NCI-H345 treated with DMSO at 0.1 percent for 48 hours (cell line): Measurements from ENCODE around the gene KANSL3.
A peak's percentile ranks its signal among the peaks of the same experiment; 100 is the strongest.
"Not testable (repeated sequence)": the region's sequence is repeated elsewhere in the genome, so short reads cannot be mapped to it uniquely, and the experiment has no call there.

Source experiments
- DNase-seq: peaks from one replicate; lab custom pipeline; 2025; ENCODE audit not compliant: unreplicated experiment; lab: John Stamatoyannopoulos, UW

Gene KANSL3

DNA sequence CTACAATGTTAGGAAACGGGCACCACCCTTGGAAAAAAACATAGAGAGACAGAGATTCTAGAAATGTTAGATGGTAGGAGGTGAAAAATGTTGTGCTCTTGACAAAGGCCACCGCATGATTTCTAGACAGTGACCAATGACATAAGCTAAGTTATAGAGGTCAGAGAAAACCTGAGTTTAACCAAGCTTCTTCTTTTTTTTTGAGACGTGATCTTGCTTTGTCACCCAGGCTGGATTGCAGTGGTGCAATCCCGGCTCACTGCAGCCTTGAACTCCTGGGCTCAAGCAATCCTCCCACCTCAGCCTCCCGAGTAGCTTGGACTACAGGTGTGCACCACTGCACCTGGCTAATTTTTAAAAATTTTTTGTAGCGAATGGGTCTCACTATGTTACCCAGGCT is 17.4 kb upstream of the KANSL3 start:
- DNase-seq = no peak

DNA sequence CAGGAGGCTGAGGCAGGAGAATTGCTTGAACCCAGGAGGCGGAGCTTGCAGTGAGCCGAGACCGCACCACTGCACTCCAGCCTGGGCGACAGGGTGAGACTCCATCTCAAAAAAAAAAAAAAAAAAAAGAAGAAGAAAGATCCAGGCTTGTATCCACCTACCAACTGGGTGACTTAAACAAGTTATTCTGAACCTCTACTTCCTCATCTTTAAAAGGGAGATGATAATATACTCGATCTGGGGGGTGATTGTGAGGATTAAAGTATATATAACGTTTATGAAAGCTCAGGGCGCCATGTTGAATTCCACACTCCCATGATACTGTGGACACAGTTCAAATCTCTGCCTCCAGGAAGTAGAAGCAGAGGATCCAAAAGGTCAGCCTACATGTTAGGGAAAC is 16.7 kb upstream of the KANSL3 start:
- not testable (repeated sequence) for DNase-seq

DNA sequence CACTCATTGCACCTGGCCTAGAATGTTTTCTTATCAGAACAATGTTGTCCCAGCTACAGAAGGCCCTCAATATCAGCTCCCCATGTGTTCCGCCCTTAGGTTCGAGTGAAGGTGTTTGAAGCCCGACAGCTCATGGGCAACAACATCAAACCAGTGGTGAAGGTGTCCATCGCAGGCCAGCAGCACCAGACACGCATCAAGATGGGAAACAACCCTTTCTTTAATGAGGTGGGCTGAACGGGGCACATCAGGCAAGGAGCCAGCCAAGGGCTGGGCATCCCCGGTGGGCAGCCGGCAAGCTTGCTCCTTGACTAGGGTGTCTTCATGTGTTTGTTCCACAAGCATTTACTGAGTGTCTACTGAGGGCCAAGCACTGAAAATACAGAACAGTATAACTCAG is 13.7 kb upstream of the KANSL3 start:
- no peak for DNase-seq

DNA sequence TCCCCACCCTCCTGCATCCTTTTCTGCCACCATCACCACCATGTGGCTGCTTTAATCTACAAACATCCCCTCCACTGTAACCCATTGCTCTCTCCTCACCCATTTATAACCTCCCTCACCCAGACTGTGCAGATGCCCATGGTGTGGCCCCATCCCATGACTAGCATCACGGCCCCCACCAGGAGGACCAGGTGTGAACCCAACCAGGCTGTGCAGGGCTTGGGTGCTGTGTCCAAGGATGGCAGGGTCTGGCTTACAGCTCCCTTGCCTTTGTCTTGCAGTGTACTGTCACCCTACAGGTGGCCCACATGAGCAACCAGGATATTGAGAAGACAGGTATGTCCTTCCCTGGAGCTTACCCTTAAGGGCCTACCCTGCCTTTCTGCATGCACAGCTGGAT is 11.2 kb upstream of the KANSL3 start:
- no peak for DNase-seq

DNA sequence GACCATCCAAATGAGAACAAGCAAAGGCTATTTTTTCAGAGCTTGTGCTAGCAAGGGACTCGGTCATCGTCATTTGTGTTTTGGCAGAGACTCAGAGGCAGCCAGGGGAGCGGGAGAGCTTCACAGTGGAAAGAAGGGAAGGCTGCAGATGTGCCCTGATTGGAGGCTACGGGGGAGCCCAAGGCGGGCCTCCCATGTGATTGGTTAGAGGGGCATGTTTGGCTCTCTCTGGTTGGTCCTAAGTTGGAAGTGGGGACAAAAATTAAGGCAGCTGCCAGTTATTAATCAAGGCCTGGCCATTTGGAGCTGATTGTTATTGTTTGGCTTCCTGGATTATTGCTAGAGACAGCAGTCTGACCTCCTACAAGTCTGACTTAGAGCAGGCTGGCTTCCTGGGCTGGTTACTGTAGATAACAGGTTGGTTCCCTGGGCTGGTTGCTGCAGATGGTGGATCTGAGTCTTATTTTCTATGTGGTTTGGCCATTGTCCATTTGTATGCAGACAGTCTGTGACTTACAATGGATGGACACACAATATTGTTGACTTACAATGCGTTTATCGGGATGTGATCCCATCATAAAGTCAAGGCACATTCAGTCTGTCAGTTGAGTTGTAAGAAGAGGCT is 10.3 kb upstream of the KANSL3 start:
- no peak for DNase-seq

DNA sequence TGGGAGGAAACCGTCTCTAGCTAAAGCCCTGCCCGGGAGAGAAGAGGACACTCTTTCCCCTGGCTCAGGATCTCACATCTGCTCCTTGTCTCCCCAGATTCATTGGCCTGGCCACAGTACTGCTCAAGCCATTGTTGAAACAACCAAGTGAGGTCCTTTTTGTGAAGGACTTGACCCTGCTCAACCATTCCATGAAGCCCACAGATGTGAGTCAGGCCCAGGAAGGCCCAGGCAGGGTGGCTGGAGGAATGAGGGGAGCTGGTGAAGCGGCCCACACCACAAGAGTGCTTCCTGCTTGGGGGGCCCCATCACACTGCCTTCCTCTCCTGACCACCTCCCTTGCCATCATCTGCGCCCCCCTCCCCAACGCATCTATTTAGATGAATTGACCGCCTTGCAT is 9.6 kb upstream of the KANSL3 start:
- DNase-seq = no peak

DNA sequence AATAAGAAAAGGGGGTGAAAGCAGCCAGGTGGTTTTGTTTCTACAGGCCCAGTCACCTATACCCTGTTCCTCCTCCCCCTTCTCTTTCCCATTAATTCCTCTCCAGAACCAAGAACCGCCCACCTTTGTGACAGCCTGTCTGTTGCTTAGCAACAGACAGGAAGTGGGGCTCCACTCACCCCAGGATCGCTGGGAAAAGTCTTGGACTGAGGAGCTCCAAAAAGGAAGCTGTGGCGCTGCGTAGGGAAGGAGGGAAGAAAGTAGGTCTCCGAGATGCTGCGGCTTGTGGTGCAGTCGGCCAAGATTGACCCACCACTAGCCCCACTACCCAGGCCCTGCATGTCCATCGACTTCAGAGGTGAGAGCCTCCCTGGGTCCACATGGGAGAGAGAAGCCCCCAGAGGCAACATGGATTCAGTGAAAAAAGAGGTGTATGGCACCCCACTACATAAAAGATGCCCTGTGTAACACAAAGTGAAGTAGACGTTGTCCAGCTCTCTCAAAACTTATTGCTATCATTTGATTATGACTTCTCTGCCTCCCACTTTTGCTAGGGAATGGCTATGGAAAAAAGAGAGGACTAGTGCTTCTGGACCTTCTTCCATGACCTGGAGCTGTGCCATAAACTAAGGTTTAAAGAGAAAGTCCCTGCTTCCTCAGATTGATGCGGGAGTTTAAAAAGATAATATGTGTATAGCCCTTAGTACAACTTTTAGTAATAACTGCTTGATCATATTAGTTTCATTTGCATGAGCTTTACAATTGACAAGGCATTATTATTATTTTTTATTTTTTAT is 4.7 kb upstream of the KANSL3 start, which contains the start of gene FER1L5:
TSS of gene FER1L5 (plus strand) at position 201 of the 797 bp plus-strand sequence. CDS start at position 274, 73 bp downstream.
- no peak for DNase-seq

DNA sequence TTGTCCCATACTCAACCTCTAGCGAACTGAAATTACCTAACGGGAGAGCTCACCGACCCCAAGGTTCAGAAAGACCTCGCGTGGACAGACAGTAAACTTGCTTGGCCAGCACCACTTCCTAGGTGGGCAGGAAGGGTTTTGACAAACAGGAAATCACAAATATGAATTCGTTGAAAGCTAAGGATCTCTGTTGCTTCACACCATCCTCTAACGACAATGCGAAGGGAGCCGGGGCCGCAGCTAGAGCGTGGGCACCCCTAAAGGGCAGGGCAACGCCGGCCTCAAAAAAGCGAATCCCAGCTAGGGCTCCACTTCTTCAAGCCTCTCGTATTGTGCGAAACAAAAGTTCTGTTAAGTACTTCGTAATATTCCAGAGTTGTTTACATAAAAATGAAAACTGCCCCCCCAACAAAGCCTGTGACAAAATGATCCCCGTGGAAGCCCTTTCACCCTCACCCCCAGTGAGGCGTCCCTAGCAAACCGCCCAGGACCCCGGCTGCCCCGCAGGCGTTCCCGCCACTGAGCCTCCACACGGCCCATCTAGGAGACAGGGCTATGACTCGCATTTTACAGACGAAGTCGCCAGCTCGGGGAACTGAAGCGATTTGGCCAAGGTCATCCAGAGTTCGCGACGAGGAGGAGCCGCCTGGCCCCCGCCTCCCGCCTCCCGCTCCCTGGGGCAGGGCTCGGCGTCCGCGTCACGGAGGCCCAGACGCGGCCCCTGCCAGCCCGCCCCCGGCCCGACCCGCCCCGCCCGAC is 548 bp downstream of the KANSL3 start:
- peak; percentile 15 for DNase-seq

DNA sequence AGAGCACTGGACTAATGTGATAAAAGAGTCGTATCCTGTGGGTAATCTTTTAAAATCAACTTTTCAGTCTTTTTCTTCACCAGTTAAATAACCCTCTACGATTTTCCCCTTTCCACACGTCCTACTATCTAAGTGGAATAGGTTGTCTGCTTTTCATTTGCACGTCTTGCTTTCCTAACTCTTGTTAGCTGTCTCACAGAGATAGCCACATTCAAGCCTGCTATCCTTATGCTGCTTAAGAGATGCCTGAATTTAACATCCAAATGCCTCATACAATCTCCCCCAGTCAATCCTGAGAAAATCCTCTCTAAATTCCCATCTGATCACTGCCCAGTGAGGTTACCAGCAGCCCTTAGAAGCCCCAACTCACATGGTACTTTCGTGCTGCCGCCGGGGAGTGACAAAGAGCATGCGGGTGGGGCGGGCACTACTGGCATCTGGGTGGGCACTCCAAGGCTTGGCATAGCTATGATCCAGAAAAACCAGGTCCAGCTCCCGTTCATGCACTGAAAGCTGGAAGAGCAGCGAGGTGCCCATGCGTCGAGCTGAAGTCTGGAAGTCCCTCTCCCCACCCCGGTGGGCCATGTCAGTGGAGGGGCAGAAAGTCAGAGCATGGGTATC is 1.5 kb downstream of the KANSL3 start:
- DNase-seq = no peak

DNA sequence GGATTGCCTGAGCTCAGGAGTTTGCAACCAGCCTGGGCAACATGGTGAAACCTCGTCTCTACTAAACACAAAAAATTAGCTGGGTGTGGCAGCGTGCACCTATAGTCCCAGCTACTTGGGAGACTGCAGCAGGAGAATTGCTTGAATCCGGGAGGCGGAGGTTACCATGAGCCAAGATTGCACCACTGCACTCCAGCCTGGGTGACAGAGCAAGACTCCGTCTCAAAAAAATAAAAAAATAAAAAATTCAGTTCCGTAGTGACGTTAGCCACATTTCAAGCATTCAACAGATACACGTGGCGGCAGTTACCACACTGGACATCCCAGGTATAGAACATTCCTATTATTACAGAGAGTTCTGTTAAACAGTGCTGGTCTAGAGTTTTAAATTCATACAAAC is 4.5 kb downstream of the KANSL3 start:
- DNase-seq = no peak

DNA sequence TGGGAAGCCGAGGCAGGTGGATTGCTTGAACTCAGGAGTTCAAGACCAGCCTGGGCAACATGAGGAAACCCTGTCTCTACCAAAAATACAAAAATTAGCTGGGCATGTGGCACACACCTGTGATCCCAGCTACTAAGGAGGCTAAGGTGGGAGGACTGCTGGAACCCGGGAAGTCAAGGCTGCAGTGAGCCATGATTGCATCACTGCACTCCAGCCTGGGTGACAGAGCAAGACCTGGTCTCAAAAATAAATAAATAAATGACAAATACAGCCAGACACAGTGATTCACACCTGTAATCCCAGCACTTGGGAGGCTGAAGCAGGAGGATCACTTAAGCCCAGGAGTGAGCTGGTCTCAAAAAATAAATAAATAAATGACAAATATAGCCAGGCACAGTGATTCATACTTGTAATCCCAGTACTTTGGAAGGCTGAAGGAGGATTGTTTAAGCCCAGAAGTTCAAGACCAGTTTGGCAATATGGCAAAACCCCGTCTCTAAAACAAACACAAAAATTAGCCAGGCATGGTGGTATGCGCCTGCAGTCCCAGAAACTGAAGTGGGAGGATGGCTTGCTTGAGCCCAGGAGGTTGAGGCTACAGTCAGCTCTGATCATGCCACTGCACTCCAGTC is 6.2 kb downstream of the KANSL3 start:
- DNase-seq = no peak

DNA sequence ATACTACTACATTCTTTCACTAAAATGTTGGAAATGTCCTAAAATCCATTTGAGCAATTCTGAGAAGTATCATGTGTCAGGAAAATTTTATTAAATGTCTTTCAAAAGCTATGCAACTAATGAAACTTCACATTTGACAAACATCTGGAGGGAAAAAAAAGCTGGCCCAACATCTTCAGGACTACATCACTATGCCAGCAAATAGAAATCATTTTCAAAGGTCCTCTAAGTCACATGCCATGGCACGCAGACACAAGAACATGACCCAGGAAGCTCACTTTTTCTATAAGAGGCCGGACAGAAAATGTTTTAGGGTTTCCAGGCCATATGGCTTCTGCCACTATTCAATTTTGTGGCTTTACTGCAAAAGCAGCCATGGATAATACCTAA is 11.6 kb downstream of the KANSL3 start:
- DNase-seq = no peak

DNA sequence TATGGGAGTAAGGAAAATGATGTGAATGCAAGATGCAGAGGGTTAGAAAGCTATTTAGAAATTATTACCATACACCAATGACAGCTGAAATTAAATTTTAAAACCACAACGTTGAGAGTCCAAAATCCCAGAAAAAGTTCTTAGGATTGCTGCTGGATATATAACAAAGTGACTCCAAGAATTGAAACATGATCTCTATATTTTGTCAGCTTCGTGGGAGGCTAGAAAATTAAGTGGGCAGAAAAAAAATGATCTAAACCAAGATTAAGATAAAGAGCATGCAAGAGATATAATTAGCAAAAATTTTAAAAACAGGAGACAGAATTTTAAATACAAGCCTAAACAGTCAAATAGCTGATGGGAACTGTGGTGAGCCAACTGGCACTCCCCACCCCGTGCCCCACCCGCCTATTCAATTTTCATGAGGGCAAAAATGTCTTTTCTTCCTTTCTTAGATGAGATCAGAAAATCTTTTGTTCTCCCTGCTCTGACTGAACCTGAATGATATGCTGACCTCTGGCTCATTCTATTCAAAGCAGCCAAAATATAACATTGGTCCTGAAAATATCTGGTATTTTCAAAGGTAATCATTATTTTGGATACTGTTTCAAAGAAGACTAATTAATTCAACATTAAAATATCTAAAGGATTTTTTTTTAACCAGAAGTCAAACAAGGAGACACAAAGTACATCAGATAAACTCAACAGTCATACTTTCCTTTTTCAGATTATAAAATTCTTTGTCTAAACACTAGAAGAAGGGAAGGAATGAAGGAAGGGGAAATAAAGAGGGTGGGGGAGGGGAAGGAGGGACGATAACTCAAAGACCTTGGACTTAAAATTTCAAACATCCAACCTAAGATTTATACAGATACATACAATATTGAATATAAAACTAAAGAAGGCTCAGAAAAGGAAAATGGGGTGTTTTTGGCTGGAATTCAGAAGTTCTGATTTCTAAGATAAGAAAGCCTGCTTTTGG is 12.2 kb downstream of the KANSL3 start:
- DNase-seq = no peak

DNA sequence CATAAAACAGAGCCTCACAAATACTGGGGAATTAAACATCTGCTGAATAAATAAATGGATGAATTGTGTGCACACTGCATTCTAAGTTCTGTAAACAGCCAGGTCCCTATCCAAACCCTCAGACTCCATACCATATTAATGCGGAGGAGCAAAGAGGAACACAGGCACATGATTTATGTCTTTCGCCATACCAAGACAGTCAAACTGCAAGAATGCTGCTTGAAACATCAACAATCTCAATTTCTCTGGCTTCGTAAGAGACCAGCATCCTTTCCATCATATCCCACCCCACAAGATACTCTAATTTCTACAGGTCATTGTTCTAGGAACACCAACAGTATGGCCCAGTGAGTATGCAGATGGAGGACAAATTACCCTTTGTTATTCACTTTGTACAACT is 15.0 kb downstream of the KANSL3 start:
- no peak for DNase-seq

DNA sequence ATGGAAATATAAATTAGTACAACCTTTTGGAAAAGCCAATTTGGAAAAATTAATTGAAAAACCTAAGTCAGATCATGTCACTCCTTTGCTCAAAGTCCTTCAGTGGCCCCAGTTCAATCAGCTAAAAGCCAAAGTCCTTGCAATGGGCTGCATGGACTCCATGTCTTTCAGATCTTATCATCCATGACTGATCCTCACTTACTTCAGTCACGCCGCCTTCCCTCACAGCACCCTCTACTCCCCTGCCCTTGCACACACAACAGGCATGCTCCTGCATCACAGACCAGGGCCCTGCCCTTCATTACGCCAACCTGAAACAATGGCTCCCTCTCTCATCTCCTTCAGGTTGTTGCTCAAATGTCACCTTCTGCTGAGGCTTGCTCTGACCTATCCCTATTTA is 15.6 kb downstream of the KANSL3 start:
- DNase-seq = no peak

DNA sequence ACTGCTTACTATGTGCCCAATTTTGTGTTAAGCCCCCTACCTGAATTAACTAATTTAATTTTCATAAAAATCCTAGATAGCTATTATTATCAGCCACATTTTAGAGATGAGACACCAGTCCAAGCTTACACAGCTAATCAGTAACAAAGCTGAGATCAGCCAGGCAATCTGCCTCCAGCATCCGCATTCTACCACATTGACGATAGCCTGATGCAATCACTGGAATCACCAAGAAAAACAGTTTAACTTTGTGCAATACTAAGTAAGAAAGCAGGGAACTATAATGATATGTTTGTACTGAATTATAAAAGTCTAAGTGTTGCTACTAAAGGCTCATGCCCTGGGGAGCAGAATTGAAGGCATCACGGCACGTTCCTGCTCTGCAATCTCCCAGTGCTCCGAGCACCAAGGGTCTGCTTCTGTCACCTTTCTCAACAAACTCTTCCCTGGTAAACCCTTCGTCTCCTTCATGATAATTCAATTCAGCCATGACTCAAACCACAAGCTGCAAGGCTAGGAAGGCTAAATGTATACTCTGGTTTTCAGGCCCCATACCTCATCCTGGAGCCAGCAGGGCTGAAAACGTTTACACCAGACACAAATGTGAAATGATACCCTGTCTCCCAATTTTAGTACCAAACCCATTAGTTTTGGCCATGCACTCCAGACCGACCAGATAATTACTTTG is 19.4 kb downstream of the KANSL3 start:
- DNase-seq = no peak

DNA sequence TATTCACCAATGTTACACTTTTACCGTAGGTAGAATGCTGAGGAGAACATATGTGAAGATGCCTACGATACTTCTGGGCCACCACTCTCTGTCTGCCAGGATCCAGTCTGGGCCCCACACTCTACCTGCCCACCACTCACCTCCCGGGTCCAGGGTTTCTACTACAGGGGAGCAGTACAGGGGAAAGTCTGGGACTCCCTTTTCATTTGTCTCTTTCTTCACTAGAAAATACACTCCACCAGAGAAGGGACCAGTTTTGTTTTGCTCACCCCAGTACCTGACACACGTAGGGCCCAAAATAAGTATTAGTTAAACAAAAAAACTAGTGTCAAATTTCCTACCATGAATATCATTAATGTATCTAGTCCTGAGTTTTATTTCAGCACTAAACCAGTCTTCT is 21.1 kb downstream of the KANSL3 start:
- DNase-seq = no peak

DNA sequence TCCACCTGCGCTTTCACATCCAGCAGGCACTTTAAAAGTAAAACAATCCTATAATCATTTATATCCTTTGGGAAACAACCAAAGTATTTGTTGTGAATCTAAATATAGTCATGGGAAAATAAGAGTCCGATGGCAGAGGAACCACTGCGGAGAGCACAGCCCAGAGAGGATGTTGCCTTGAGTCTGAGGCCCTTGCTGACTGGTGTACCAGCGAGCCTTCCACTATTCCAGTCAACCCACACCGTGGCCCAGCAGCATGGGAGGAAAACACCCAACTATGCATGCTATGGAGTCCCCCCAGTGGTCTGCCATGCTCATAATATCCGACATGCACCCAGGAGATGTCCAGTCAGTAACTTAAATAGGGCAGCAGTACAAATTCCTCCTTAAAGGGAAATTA is 21.6 kb downstream of the KANSL3 start:
- no peak for DNase-seq

DNA sequence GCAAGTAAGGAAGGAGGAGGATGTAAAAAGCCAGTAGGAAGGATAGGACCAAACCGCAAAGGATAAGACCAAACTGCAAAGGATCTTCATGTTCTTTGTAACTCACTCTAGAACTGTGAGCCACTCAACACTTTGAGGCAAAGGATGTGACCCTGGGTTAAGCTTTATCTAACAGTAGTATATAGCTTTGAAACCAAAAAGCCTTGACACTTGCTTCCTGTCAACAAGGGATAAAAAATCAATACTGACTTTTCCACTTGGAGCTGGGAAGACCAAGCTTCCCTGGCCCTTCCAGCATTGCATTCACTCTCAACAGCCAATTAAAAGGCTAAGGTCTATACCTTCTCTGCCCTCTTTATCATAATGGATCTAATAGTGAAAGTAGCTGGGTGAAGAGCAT is 22.0 kb downstream of the KANSL3 start:
- DNase-seq = no peak
